PFSK-1 (cell line): ENCODE results near the gene COPZ2.

Source experiments
- FOXP2 ChIP-seq: optimal IDR thresholded peaks from 2 replicates; pipeline ENCODE3; 2011; ENCODE audit warnings: borderline replicate concordance, control low read depth, inconsistent platforms; ENCODE audit not compliant: insufficient read depth; ENCODE audit errors: extremely low read length, extremely low read depth
- POLR2AphosphoS5 ChIP-seq: IDR thresholded peaks from 2 replicates; pipeline ENCODE4 v1.6.1; 2012; ENCODE audit warnings: low read depth, mild to moderate bottlenecking, control low read depth, low read length, moderate library complexity
- REST ChIP-seq, 2 experiments: IDR thresholded peaks; 2 replicates each; pipeline versions ENCODE4 v1.6.1 to v1.8.0; 2011 to 2012; ENCODE audit warnings: low read depth in 2 of 2, low read length in 2 of 2, control low read depth in 1 of 2, inconsistent platforms in 1 of 2, mild to moderate bottlenecking in 1 of 2, moderate library complexity in 1 of 2; ENCODE audit not compliant: insufficient read depth in 1 of 2
- SIN3A ChIP-seq: IDR thresholded peaks from 2 replicates; pipeline ENCODE4 v1.6.1; 2012; ENCODE audit warnings: mild to moderate bottlenecking, low read length, moderate library complexity, borderline replicate concordance; ENCODE audit not compliant: insufficient read depth
- TAF1 ChIP-seq: IDR thresholded peaks from 2 replicates; pipeline ENCODE4 v1.6.1; 2012; ENCODE audit warnings: low read length, control low read depth, borderline replicate concordance; ENCODE audit not compliant: insufficient read depth

DNA sequence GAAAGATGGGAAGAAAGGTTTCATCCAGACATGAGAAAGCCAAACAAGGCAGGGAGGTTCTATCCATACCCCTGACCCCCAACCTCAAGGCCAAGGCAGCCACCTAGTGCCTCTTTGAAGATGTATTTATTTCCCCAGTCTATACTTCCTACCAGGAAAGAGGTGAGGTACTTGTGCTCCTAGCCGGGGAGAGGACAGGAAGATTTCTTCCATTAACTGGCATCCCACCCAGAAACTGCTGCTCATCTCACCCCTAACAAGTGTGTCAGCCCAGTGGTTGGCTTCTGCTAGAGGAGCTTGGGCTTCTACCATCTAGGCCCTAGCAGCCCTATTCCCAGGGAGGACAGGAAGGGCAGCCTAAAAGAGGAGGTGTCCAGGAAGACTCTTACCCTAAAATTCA lies 8.9 kb downstream of the COPZ2 start:
- no peak for TF ChIP-seq POLR2AphosphoS5
- no peak for TF ChIP-seq REST (IDR thresholded peaks at IDR 0.05; ENCODE audit: insufficient read depth in 1 of 2, low read depth in 2 of 2, low read length in 2 of 2)
- TF ChIP-seq TAF1 = no peak
- no peak for TF ChIP-seq SIN3A
- no peak for TF ChIP-seq FOXP2
